Measurements from ENCODE around the gene GABRB2.
"Not testable (repeated sequence)": the region's sequence is repeated elsewhere in the genome, so short reads cannot be mapped to it uniquely, and the experiment has no call there.

GABRB2 gene

GRCh38 chr5:161246749-161247148 lies 299.8 kb downstream of the GABRB2 start:
- TF ChIP-seq CTCF (IDR thresholded peaks at IDR 0.05; ENCODE audit: unreplicated experiment in 3 of 3) = no peak
- no peak overlapping the region for H3K4me3 Mint-ChIP-seq
- H3K4me1 Mint-ChIP-seq = no peaks in the 10 kb centered on the region
- no peaks in the 10 kb centered on the region for H3K9me3 Mint-ChIP-seq
- H3K27ac Mint-ChIP-seq = no peak overlapping the region
- no peaks in the 10 kb centered on the region for H3K36me3 Mint-ChIP-seq (ENCODE audit: low read depth)
- no peaks in the 10 kb centered on the region for H3K27me3 Mint-ChIP-seq (ENCODE audit: low read depth)

DNA sequence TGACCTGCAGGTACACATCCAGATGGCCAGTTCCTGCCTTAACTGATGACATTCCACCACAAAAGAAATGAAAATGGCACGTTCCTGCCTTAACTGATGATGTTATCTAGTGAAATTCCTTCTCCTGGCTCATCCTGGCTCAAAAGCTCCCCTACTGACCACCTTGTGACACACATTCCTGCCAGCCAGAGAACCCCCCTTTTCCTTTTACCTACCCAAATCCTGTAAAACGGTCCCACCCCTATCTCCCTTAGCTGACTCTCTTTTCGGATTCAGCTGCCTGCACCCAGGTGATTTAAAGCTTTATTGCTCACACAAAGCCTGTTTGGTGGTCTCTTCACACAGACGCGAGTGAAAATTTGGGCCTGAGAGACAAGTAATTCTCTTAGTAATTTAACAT lies 300.7 kb downstream of the GABRB2 start:
- H3K36me3 Mint-ChIP-seq (ENCODE audit: low read depth); H3K4me1 Mint-ChIP-seq; H3K27ac Mint-ChIP-seq; H3K9me3 Mint-ChIP-seq; H3K4me3 Mint-ChIP-seq; H3K27me3 Mint-ChIP-seq (ENCODE audit: low read depth): not testable (repeated sequence)
